ENCODE results near the gene C1orf159. TPM values are rescaled to one million over a fixed set of nuclear protein-coding genes. Genes with fewer than 3 reads are reported as not detected.
"Not testable (repeated sequence)": the region's sequence is repeated elsewhere in the genome, so short reads cannot be mapped to it uniquely, and the experiment has no call there.

The C1orf159 gene
- polyA plus RNA-seq, 4 donors: 7.9 to 14.8 (median 9.5) TPM

- no peak for DNase-seq (ENCODE audit: low read depth in 4 of 4, low spot score in 3 of 4)
These were observed 3.5 kb upstream of the C1orf159 start for GRCh38 chr1:1119272-1119890.

DNA sequence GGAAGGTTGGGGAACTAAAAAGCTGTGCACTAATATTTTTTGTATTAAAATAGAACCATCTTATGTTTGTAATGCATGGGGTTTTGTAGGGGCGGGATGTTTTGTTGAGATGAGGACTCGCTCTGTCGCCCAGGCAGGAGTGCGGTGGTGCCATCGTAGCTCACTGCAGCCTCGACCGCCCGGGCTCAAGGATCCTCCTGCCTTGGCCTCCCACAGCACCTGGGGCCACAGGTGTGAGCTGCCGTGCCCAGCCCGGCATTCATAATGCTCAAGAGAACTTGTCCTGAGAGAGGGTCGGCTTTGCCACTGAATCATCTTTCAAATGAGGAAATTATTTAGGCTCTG lies 3.0 kb upstream of the C1orf159 start:
- no peak for DNase-seq (ENCODE audit: low read depth in 4 of 4, low spot score in 3 of 4)

GRCh38 chr1:1118011-1118875 lies 2.4 kb upstream of the C1orf159 start:
- no peak for DNase-seq (ENCODE audit: low read depth in 4 of 4, low spot score in 3 of 4)

DNA sequence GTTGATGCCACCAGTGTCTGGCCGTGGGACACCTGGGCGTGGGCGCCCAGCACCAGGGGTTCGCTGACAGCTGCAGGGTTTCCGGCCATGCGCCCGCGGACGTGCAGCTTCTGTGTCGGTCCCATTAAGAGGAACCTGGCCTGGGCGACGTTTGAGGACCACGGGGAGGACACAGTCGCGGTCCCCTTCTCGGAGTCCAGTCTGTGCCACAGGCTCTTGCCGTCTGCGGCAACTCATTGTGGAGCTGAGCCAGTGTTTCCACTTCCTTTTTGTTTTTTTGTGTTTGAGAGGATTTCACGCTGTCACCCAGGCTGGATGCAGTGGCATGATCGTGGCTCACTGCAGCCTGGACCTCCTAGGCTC lies 1.6 kb upstream of the C1orf159 start:
- no peak for DNase-seq (ENCODE audit: low read depth in 4 of 4, low spot score in 3 of 4)

DNA sequence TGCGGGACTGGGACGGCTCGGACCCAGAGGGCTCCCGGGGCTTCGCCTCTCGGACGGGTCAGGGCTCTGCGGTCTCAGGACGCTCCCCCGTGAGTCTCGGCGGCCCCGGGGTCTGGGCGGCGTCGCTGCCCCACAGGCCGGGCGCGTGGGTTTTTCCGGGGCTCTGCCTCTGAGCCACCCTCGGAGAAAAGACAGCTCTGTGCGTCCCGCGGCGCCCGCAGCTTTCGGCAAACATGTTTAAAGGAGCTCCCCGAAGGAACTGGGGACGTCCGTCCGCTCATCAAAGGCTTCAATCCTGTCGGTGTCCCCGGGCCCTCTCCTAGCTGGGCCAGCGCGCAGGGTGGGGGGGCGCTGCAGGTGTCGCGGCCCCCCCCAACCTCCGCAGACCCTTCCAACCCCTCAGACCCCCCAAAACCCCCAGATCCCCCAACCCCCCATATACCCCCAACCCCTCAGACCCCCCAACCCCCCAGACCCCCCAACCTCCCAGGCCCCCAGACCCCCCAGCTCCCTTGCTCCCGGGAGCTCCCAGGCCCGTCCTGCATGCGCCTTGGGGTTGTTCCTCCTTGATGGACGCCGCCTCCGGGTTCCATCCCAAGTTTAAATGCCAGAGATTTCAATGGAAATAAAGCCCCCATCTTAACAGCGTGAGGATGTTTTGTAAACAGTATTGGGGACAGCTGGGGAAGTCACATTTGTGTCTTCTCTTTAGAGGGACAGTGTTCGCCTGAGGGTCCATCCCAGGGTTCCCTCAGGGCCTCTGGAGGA lies 996 bp upstream of the C1orf159 start:
- DNase-seq (ENCODE audit: low read depth in 4 of 4, low spot score in 3 of 4): no peak

DNA sequence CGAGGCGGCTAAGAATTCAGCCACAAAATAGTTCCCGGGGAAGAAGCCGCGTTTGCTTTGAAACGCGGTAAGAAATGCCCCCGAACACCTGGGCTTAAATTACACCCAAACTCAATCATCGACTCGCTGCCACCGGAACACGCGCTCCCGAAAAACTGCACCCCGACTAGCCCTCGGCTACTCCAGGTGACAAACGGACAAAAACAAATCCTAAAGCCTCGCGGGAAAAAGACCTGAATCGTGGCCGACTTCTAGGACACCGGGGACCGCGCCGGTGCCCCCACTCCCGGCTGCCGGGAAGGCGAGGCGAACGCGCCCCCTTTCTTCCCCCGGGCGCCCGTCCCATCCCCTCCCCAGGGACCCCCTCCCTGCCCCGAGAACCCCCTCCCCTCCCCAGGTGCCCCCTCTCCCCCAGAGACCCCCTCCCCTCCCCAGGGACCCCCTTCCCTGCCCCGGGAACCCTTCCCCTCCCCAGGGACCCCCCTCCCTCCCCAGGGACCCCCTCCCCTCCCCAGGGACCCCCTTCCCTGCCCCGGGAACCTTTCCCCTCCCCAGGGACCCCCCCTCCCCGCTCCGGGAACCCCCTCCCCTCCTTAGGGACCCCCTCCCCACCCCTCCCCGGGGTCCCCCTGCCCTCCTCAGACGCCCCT lies 628 bp downstream of the C1orf159 start:
- DNase-seq (ENCODE audit: low read depth in 4 of 4, low spot score in 3 of 4): no peak

DNA sequence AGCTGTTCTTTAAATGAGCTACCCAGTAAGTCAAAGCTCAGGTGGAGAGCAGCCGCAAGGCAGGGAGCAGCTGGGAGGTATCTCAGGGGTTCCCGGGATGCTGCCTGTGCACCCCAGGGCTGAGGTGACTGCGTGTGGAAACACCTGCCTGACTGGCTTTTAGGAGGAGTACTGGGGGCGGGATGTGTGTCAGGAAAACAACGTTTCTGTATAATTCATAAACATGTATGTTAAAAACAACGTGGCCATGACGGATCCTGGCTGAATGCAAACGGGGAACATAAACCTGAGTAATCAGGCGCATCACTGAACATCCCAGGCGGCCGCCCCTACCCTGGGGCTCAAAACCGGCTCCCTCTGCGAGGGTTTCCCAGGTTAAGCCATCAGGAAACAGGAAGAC lies 1.5 kb downstream of the C1orf159 start:
- DNase-seq (ENCODE audit: low read depth in 4 of 4, low spot score in 3 of 4): no peak

DNA sequence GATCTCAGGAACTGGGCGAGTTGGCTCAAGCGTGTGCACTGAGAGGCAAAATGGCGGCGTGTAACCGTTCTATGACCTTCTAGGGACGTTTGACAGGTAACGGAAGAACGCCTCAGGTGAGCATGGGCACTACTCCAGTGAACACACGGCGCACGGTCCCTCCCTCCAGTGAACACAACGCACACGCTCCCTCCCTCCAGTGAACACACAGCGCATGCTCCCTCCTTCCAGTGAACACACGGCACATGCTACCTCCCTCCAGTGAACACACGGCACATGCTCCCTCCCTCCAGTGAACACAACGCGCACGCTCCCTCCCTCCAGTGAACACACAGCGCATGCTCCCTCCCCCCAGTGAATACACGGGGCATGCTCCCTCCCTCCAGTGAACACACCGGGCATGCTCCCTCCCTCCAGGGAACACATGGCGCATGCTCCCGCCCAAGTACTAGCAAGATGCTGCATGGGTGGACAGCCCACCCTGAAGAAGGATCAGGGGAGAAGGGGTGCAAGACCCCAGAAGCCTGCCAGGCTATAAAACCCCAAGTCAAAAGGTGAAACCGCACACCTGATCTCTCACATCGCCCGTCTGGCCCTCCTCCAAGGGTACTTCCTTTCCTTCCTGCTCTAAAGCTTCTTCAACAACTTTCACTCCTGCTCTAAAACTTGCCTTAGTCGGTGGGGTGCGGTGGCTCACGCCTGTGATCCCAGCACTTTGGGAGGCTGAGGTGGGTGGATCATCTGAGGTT lies 3.5 kb downstream of the C1orf159 start:
- DNase-seq (ENCODE audit: low read depth in 4 of 4, low spot score in 3 of 4): no peak

GRCh38 chr1:1111516-1112236 lies 4.2 kb downstream of the C1orf159 start:
- DNase-seq (ENCODE audit: low read depth in 4 of 4, low spot score in 3 of 4): no peak

- no peak for DNase-seq (ENCODE audit: low read depth in 4 of 4, low spot score in 3 of 4)
These were observed 5.3 kb downstream of the C1orf159 start for GRCh38 chr1:1110561-1110971.

DNA sequence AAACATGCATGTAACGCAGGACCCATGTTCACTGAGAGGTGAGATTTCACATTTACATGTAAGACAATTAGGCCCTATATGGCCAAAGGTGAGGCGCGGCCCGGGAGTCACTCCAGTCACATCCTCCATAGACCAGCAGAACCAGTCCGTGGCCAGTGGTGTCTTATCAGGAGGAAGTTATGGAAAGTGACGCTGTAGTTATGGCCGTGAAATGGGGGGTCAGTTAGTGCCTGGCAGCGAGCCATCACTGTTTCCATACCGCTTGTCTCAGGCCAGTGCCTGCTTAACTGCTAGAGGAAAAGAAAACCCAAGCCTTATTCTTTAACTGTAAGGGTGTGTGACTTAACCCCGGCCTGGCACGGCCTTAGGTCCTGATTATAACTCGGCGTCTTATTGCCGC lies 6.1 kb downstream of the C1orf159 start:
- no peak for DNase-seq (ENCODE audit: low read depth in 4 of 4, low spot score in 3 of 4)

DNA sequence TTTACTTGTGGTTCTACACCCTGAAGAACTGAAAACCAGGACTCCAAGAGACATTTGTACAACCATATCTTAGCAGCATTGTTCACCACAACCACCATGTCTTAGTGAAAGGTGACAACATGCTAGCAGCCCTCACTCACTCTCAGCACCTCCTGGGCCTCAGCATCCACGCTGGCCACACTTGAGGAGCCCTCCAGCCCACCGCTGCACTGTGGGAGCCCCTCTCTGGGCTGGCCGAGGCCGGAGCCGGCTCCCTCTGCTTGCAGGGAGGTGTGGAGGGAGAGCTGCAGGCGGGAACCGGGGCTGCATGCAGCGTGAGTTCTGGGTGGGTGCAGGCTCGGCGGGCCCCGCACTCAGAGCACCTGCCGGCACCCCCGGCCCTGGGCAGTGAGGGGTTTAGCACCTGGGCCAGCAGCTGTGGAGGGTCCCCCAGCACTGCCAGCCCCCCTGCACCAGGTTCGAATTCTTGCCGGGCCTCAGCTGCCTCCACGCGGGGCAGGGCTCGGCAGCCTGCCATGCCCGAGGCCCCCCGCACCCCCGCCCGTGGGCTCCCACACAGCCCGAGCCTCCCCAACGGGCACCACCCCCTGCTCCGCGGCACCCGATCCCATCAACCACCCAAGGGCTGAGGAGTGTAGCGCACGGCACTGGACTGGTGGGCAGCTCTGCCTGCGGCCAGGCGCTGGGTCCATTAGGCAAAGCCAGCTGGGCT lies 9.2 kb downstream of the C1orf159 start:
- DNase-seq (ENCODE audit: low read depth in 4 of 4, low spot score in 3 of 4): no peak

- DNase-seq (ENCODE audit: low read depth in 4 of 4, low spot score in 3 of 4): not testable (repeated sequence)
These were observed 11.7 kb downstream of the C1orf159 start for GRCh38 chr1:1104152-1104551.

DNA sequence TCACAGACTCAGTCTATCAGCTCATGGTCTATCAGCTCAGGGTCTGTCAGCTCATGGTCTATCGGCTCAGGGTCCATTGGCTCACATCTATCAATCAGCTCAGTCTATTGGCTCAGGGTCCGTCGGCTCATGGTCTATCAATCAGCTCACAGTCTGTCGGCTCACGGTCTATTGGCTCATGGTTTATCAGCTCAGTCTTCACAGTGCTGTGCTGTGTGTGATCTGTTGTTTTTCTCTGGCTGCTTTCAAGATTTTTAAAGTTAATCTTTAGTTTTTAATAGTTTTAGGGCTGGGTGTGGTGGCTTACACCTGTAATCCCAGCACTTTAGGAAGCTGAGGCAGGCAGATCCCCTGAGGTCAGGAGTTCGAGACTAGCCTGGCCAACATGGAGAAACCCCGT lies 14.4 kb downstream of the C1orf159 start:
- DNase-seq (ENCODE audit: low read depth in 4 of 4, low spot score in 3 of 4): no peak

DNA sequence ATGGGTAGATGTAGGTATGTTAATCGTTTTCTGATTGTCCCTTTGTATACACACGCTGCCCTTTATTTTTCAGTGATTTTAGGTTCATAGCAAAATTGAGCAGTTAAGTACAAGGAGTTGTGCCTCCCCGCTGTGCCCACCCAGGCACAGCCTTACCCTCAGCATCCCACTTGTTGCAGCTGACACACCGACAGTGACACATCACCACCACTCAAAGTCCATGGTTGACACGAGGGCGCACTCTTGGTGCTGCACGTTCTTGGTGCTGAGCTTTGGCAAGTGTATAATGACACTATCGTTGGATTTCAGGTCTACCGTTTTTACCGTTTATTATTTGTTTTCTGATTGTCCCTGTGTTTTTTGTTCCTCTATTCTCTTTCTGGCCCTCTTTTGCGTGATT lies 15.6 kb downstream of the C1orf159 start:
- no peak for DNase-seq (ENCODE audit: low read depth in 4 of 4, low spot score in 3 of 4)

- no peak for DNase-seq (ENCODE audit: low read depth in 4 of 4, low spot score in 3 of 4)
These were observed 16.2 kb downstream of the C1orf159 start for GRCh38 chr1:1099506-1100183.

GRCh38 chr1:1098681-1099421 lies 17.0 kb downstream of the C1orf159 start:
- DNase-seq (ENCODE audit: low read depth in 4 of 4, low spot score in 3 of 4): no peak

DNA sequence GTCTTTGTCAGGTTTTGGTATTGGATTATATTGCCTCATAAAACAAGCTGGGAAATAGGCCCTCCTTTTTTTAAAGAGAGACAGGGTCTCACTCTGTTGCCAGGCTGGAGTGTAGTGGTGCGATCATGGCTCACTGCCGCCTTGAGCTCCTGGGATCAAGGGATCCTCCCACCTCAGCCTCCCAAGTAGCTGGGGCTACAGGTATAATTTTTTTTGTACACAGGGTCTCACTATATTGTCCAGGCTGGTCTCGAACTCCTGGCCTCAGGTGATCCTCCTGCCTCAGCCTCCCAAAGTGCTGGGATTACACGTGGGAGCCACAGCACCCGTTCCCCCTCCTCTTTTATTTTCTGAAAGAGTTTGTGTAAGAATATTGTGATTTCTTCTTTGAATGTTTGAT lies 19.8 kb downstream of the C1orf159 start:
- DNase-seq (ENCODE audit: low read depth in 4 of 4, low spot score in 3 of 4): not testable (repeated sequence)
